ENCODE data around the gene CFTR. TPM values are rescaled to one million over a fixed set of nuclear protein-coding genes. Genes with fewer than 3 reads are reported as not detected.

The CFTR gene
- total RNA-seq, 1 experiment from 2014 or later, result 1.2 TPM

GRCh38 chr7:117705630-117706029 lies 225.8 kb downstream of the CFTR start:
- Histone ChIP-seq H4K20me1 (ENCODE audit: control insufficient read depth, insufficient read depth, insufficient read length) (no peaks in the 10 kb centered on the region), H2AK5ac (ENCODE audit: insufficient read length, low read length) (no peak overlapping the region), H3K79me2 (ENCODE audit: insufficient read depth, low read length) (no peaks in the 10 kb centered on the region), H2BK12ac (ENCODE audit: insufficient read length, low read depth, low read length) (no peak overlapping the region), H3K9ac (ENCODE audit: extremely low read depth, insufficient read length, low read length) (no peak overlapping the region), H3T11ph (ENCODE audit: low read length) (no peak overlapping the region), H3K4me2 (ENCODE audit: insufficient read depth, insufficient read length, low read length) (no peak overlapping the region), H3K4ac (ENCODE audit: low read depth, low read length) (no peak overlapping the region), H3K27me3 (ENCODE audit: insufficient read depth, low read length) (no peaks in the 10 kb centered on the region), H3K9me3 (ENCODE audit: control insufficient read depth, low read depth, low read length) (no peaks in the 10 kb centered on the region), H3K79me1 (ENCODE audit: insufficient read depth, low read depth, low read length, poor library complexity, severe bottlenecking) (no peaks in the 10 kb centered on the region), H2BK5ac (ENCODE audit: insufficient read length, low read length) (no peak overlapping the region), H2AFZ (ENCODE audit: low read length) (no peak overlapping the region), H3K23me2 (ENCODE audit: insufficient read length, low read depth, low read length, poor library complexity, severe bottlenecking) (no peaks in the 10 kb centered on the region), H3K18ac (ENCODE audit: insufficient read length, low read depth, low read length) (no peak overlapping the region), H4K91ac (ENCODE audit: insufficient read length, low read depth, low read length) (no peak overlapping the region), H2BK20ac (ENCODE audit: low read depth, low read length, poor library complexity, severe bottlenecking) (no peak overlapping the region), H2BK15ac (ENCODE audit: low read depth, low read length) (no peak overlapping the region), H2BK120ac (ENCODE audit: low read depth, low read length, poor library complexity, severe bottlenecking) (no peak overlapping the region), H3K14ac (ENCODE audit: insufficient read depth, low read length) (no peak overlapping the region), H3K56ac (ENCODE audit: insufficient read length, low read depth, low read length) (no peak overlapping the region), H3K23ac (ENCODE audit: insufficient read length, low read depth, low read length) (no peak overlapping the region), H3K4me1 (ENCODE audit: insufficient read depth, low read length) (no peaks in the 10 kb centered on the region), H4K8ac (replicated peaks; ENCODE audit: insufficient read length, low read depth, low read length) (no peak overlapping the region), H4K5ac (ENCODE audit: insufficient read length, low read depth, low read length) (no peak overlapping the region), H3K27ac (ENCODE audit: insufficient read length, low read depth, low read length) (no peak overlapping the region)
- Mint-ChIP-seq H3K27me3 (ENCODE audit: low read depth) (no peaks in the 10 kb centered on the region), H3K9me3 (no peaks in the 10 kb centered on the region; a peak in 1 of 5 replicates), H3K4me1 (peaks cover 11% of the 10 kb centered on the region in 2 experiments), H3K4me3 (no peak overlapping the region), H3K36me3 (ENCODE audit: insufficient read depth in 1 of 3, low read depth in 3 of 3) (no peaks in the 10 kb centered on the region; a peak in 1 of 7 replicates), H3K27ac (no peak overlapping the region)
- DNase-seq, result no peak
- no CpG with 5 or more reads among the region's 4 CpGs for WGBS (ENCODE audit: extremely low coverage, insufficient read length, low lambda C conversion rate)
- no peak for TF ChIP-seq CTCF (conservative IDR thresholded peaks at IDR 0.05)
